GM23338 (cell line): ENCODE measurements around the gene GGNBP2. TPM values are rescaled to one million over a fixed set of nuclear protein-coding genes. Genes with fewer than 3 reads are reported as not detected.

Experiments
- ATAC-seq: fragments of 200-7000 bp; cut with Tn5 transposase; 3 replicates; pipeline ENCODE4 v1.9.1; 2020
- DNase-seq: peaks from one replicate; pipeline ENCODE4 v3.0.0-alpha.2; 2015; ENCODE audit warnings: low spot score
- H2AFZ ChIP-seq: fragments of 200-600 bp; sonication (generic); 2 replicates; pipeline ENCODE4 v1.8.0; 2016; ENCODE audit warnings: antibody characterized with exemption, mild to moderate bottlenecking, moderate library complexity
- H3F3A ChIP-seq: fragments of 200-600 bp; sonication (generic); replicated peaks from 2 replicates; pipeline ENCODE4 v1.8.0; 2017; ENCODE audit warnings: antibody characterized with exemption, mixed run types, low read depth
- H3K27ac ChIP-seq: fragments of 200-600 bp; sonication (generic); 2 replicates; pipeline ENCODE4 v1.6.1; 2016; ENCODE audit warnings: low read depth
- H3K27me3 ChIP-seq: fragments of 200-600 bp; sonication (generic); 2 replicates; pipeline ENCODE4 v1.8.0; 2016; ENCODE audit warnings: mild to moderate bottlenecking, mixed run types, moderate library complexity; ENCODE audit not compliant: insufficient read depth
- H3K36me3 ChIP-seq: fragments of 200-600 bp; sonication (generic); 2 replicates; pipeline ENCODE4 v1.8.0; 2016; ENCODE audit warnings: mild to moderate bottlenecking; ENCODE audit not compliant: insufficient read depth
- H3K4me1 ChIP-seq: fragments of 200-600 bp; sonication (generic); 2 replicates; pipeline ENCODE4 v1.8.0; 2016; ENCODE audit warnings: mild to moderate bottlenecking, moderate library complexity; ENCODE audit not compliant: insufficient read depth
- H3K4me2 ChIP-seq: fragments of 200-600 bp; sonication (generic); 2 replicates; pipeline ENCODE4 v1.7.1; 2017; ENCODE audit warnings: mixed run types
- H3K4me3 ChIP-seq: fragments of 200-600 bp; sonication (generic); 2 replicates; pipeline ENCODE4 v1.6.1; 2016; ENCODE audit warnings: mixed run types
- H3K79me2 ChIP-seq: fragments of 200-600 bp; sonication (generic); replicated peaks from 2 replicates; pipeline ENCODE4 v1.8.0; 2017; ENCODE audit warnings: mild to moderate bottlenecking; ENCODE audit not compliant: insufficient read depth
- H3K9me2 ChIP-seq: fragments of 200-600 bp; sonication (generic); 2 replicates; pipeline ENCODE4 v1.8.0; 2017; ENCODE audit not compliant: insufficient read depth
- H4K20me1 ChIP-seq: fragments of 200-600 bp; sonication (generic); replicated peaks from 2 replicates; pipeline ENCODE4 v1.8.0; 2017; ENCODE audit warnings: mild to moderate bottlenecking; ENCODE audit not compliant: insufficient read depth
- H3K27ac Mint-ChIP-seq: 2 replicates; pipeline ENCODE4 v1.8.0; 2020; ENCODE audit warnings: inconsistent platforms, mild to moderate bottlenecking, moderate library complexity, mixed read lengths
- H3K27me3 Mint-ChIP-seq: 3 replicates; pipeline ENCODE4 v1.8.0; 2022; ENCODE audit warnings: low read depth, mild to moderate bottlenecking, moderate library complexity, mixed read lengths, inconsistent platforms; ENCODE audit not compliant: insufficient read depth, poor library complexity
- H3K36me3 Mint-ChIP-seq: 3 replicates; pipeline ENCODE4 v1.8.0; 2021; ENCODE audit warnings: low read depth, mild to moderate bottlenecking, inconsistent platforms, moderate library complexity, mixed read lengths
- H3K4me1 Mint-ChIP-seq: 3 replicates; pipeline ENCODE4 v1.8.0; 2020; ENCODE audit warnings: mild to moderate bottlenecking, inconsistent platforms, mixed read lengths
- H3K4me3 Mint-ChIP-seq: 3 replicates; pipeline ENCODE4 v1.8.0; 2021; ENCODE audit warnings: moderate library complexity, mild to moderate bottlenecking, inconsistent platforms, mixed read lengths
- H3K9me3 Mint-ChIP-seq: 3 replicates; pipeline ENCODE4 v1.8.0; 2020; ENCODE audit warnings: moderate library complexity, mild to moderate bottlenecking, inconsistent platforms, mixed read lengths
- CREB1 ChIP-seq: fragments of 250-450 bp; sonication (Bioruptor Pico); IDR thresholded peaks from 2 replicates; pipeline ENCODE4 v1.5.0; 2020; ENCODE audit warnings: low read depth, mild to moderate bottlenecking, moderate library complexity
- CTCF ChIP-seq, 2 experiments: fragments of 200-600 bp in 1 of 2; sonication (generic) in 1 of 2; conservative IDR thresholded peaks; 2 replicates each; pipeline versions ENCODE4 v1.5.1 to v1.6.1; 2016 to 2017; ENCODE audit warnings: antibody characterized with exemption in 2 of 2, low read depth in 2 of 2, mild to moderate bottlenecking in 2 of 2, moderate library complexity in 1 of 2
- ETS1 ChIP-seq: IDR thresholded peaks from 2 replicates; pipeline ENCODE4 v1.6.1; 2016; ENCODE audit warnings: antibody characterized with exemption
- EZH2 ChIP-seq: fragments of 200-600 bp; sonication (generic); IDR thresholded peaks from one replicate; pipeline ENCODE4 v1.8.0; 2017; ENCODE audit warnings: antibody characterized with exemption, mild to moderate bottlenecking, low read depth; ENCODE audit not compliant: unreplicated experiment
- EZH2phosphoT487 ChIP-seq: fragments of 200-600 bp; sonication (generic); IDR thresholded peaks from one replicate; pipeline ENCODE4 v1.8.1; 2018; ENCODE audit warnings: antibody characterized with exemption; ENCODE audit not compliant: unreplicated experiment
- JUNB ChIP-seq: IDR thresholded peaks from one replicate; pipeline ENCODE4 v1.6.1; 2016; ENCODE audit warnings: antibody characterized with exemption; ENCODE audit not compliant: unreplicated experiment
- NANOG ChIP-seq: IDR thresholded peaks from 2 replicates; pipeline ENCODE4 v1.6.1; 2016; ENCODE audit warnings: antibody characterized with exemption, borderline replicate concordance
- REST ChIP-seq: IDR thresholded peaks from one replicate; pipeline ENCODE4 v1.6.1; 2018; ENCODE audit warnings: antibody characterized with exemption; ENCODE audit not compliant: unreplicated experiment
- STAT1 ChIP-seq: IDR thresholded peaks from one replicate; pipeline ENCODE4 v1.6.1; 2016; ENCODE audit warnings: antibody characterized with exemption; ENCODE audit not compliant: unreplicated experiment
- ZNF114 ChIP-seq: fragments of 250-450 bp; sonication (Bioruptor Pico); IDR thresholded peaks from 2 replicates; pipeline ENCODE4 v1.5.0; 2020; ENCODE audit warnings: mild to moderate bottlenecking, moderate library complexity
- ZNF462 ChIP-seq: fragments of 250-450 bp; sonication (Bioruptor Pico); IDR thresholded peaks from 2 replicates; pipeline ENCODE4 v1.5.0; 2020; ENCODE audit warnings: mild to moderate bottlenecking, moderate library complexity
- polyA plus RNA-seq: library from polyadenylated mRNA; unstranded; fragments of >200 nt; fragmentation: Nextera tagmentation; extraction: Ambion mirVana; gene quantifications from 2 replicates; pipeline ENCODE4 v1.2.1, GENCODE V29; 2016
- total RNA-seq: library from RNA; depleted of rRNA; stranded (reverse); fragments of >200 nt; shearing (Covaris generic); gene quantifications from 2 replicates; pipeline ENCODE4 v1.2.3, GENCODE V29; 2014

GGNBP2 gene
- total and polyA plus RNA-seq, 2 experiments from 2014 or later = 40.7 to 41.2 TPM

GRCh38 chr17:36597866-36598777 lies 53.4 kb downstream of the GGNBP2 start (continued):
- no peak for TF ChIP-seq ZNF462 (CRISPR knock-in tag)

GRCh38 chr17:36598951-36599401 lies 54.3 kb downstream of the GGNBP2 start:
- H3K27ac Mint-ChIP-seq = no peak overlapping the region
- Histone ChIP-seq H3K36me3 (no peaks in the 10 kb centered on the region; the same call in 1 of the 2 replicates), H3K4me3 (no peak overlapping the region), H3K4me2 (no peak overlapping the region), H3K4me1 (peaks cover 22% of the 10 kb centered on the region), H4K20me1 (peaks cover 15% of the 10 kb centered on the region), H3K9me2 (no peaks in the 10 kb centered on the region), H3K27me3 (no peaks in the 10 kb centered on the region), H3F3A (peaks cover 15% of the 10 kb centered on the region), H3K79me2 (peaks cover 24% of the 10 kb centered on the region), H3K27ac (no peak overlapping the region), H2AFZ (no peak overlapping the region)
- H3K4me1 Mint-ChIP-seq = peaks cover 18% of the 10 kb centered on the region
- peaks cover 16% of the 10 kb centered on the region for H3K27me3 Mint-ChIP-seq
- no peak for ATAC-seq
- H3K9me3 Mint-ChIP-seq = no peaks in the 10 kb centered on the region
- DNase-seq = no peak
- peaks cover 32% of the 10 kb centered on the region for H3K36me3 Mint-ChIP-seq
- no peak overlapping the region for H3K4me3 Mint-ChIP-seq
- TF ChIP-seq ETS1 (no peak), EZH2phosphoT487 (no peak), ZNF114 (no peak), STAT1 (no peak), NANOG (no peak), EZH2 (no peak), REST (no peak), CTCF (conservative IDR thresholded peaks at IDR 0.05; ENCODE audit: low read depth in 2 of 2) (no peak), CREB1 (CRISPR knock-in tag) (no peak), JUNB (no peak)
